AG04450 (cell line): ENCODE measurements around the gene ANAPC7. TPM values are rescaled to one million over a fixed set of nuclear protein-coding genes. Genes with fewer than 3 reads are reported as not detected.
"Not testable (repeated sequence)": the region's sequence is repeated elsewhere in the genome, so short reads cannot be mapped to it uniquely, and the experiment has no call there.

ENCODE experiments used
- CTCF ChIA-PET: fragments of 300-600, 350-600 bp; formaldehyde crosslinking; extraction: SDS; loops from one replicate; lab custom pipeline; 2022; ENCODE audit warnings: antibody characterized with exemption, inconsistent platforms; lab: Charles Lee
- POLR2A ChIA-PET: fragments of 350-600 bp; formaldehyde crosslinking; extraction: SDS; loops from one replicate; lab custom pipeline; 2021; ENCODE audit warnings: antibody characterized with exemption, inconsistent platforms; lab: Yijun Ruan, JAX
- DNase-seq: peaks from one replicate; pipeline ENCODE4 v3.0.0-alpha.2; 2011; ENCODE audit warnings: low read depth, low spot score
- H3K27ac ChIP-seq: one replicate; pipeline ENCODE4 v1.5.1; 2012; ENCODE audit warnings: low read depth, low read length, control low read depth
- H3K27me3 ChIP-seq: one replicate; pipeline ENCODE4 v1.6.0; 2012; ENCODE audit warnings: low read length; ENCODE audit not compliant: control insufficient read depth, insufficient read depth
- H3K4me3 ChIP-seq: 2 replicates; pipeline ENCODE4 v1.5.1; 2011; ENCODE audit warnings: mild to moderate bottlenecking, low read depth, low read length, control low read depth
- H3K9me3 ChIP-seq: 2 replicates; pipeline ENCODE4 v1.5.1; 2012; ENCODE audit warnings: low read length; ENCODE audit not compliant: control insufficient read depth, insufficient read depth
- polyA plus RNA-seq: library from polyadenylated mRNA; depleted of rRNA; stranded (reverse); fragments of >200 nt; gene quantifications from 2 replicates; pipeline ENCODE4 v1.2.3, GENCODE V29; 2011
- TF ChIP-seq, protein P1 (sequence below): IDR thresholded peaks from 2 replicates; pipeline ENCODE4 v1.5.1; 2011; ENCODE audit warnings: low read depth, low read length, control low read depth, inconsistent platforms

The ANAPC7 gene
- polyA plus RNA-seq, 1 experiment: 58.8 TPM

DNA sequence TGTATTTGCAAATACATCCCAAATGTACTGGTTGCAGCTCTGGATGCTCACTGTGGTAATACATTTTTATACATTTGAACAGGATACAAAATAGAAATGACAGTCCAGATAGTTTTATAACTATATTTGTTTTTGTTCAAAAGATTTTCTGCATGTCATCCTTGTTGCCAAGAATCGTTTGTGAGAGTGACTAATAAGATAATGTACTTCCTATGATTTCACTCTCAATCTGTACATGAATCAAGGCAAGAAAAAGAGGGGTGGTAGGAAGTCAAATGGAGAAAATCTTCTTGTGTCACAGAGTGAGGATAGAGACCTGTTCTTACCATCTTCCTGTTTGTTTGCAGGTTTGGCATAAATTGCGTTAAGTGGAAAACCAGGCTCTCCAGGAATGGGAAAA, 32.7 kb upstream of the ANAPC7 start:
- H3K9me3 ChIP-seq: no peaks in the 10 kb centered on the region
- TF ChIP-seq, protein P1, sequence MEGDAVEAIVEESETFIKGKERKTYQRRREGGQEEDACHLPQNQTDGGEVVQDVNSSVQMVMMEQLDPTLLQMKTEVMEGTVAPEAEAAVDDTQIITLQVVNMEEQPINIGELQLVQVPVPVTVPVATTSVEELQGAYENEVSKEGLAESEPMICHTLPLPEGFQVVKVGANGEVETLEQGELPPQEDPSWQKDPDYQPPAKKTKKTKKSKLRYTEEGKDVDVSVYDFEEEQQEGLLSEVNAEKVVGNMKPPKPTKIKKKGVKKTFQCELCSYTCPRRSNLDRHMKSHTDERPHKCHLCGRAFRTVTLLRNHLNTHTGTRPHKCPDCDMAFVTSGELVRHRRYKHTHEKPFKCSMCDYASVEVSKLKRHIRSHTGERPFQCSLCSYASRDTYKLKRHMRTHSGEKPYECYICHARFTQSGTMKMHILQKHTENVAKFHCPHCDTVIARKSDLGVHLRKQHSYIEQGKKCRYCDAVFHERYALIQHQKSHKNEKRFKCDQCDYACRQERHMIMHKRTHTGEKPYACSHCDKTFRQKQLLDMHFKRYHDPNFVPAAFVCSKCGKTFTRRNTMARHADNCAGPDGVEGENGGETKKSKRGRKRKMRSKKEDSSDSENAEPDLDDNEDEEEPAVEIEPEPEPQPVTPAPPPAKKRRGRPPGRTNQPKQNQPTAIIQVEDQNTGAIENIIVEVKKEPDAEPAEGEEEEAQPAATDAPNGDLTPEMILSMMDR: no peak
- H3K27ac ChIP-seq: no peak overlapping the region
- no peaks in the 10 kb centered on the region for H3K27me3 ChIP-seq
- no peak overlapping the region for H3K4me3 ChIP-seq
- ChIA-PET CTCF (no interaction called here), POLR2A (no interaction called here)
- no peak for DNase-seq

GRCh38 chr12:110431957-110432587, 28.6 kb upstream of the ANAPC7 start:
- ChIA-PET CTCF (interaction anchor here (0.5 to 2.8 kb wide), 73 partner anchors 8 to 706 kb away, joined by 3 to 79 read pairs (median 5); partner anchors contain the start of genes ARPC3, FAM216A, GPN3 and IFT81), POLR2A (interaction anchor here (0.7 to 1.5 kb wide), 9 partner anchors 12 to 444 kb away, joined by 3 to 8 read pairs (median 5); partner anchors contain the start of genes ARPC3 and GPN3)
- H3K27me3 ChIP-seq: no peaks in the 10 kb centered on the region
- H3K27ac ChIP-seq: no peak overlapping the region
- H3K4me3 ChIP-seq: no peak overlapping the region
- H3K9me3 ChIP-seq: no peaks in the 10 kb centered on the region
- no peak for DNase-seq
- TF ChIP-seq, protein P1: no peak

DNA sequence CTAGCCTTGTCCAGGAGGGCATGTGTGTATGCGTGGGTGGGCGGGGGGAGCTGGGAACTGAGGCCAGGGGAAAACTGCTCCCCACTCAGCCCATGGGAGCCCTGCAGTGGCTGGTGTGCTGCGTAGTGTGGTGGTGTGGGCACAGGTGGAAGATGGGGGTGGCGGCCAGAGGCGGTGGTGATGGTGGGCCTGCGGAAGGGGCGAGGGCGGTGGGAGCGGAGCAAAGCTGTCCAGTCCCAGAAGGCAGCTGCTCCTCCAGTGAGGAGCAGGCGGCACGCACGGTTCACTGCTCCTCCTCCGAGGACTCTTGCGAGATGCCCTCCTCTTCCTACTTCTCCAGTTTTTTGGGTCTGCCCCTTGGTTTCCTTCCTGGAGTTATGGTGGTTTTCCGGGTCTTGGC, 26.2 kb upstream of the ANAPC7 start:
- H3K27ac ChIP-seq, H3K4me3 ChIP-seq, H3K27me3 ChIP-seq, H3K9me3 ChIP-seq, DNase-seq, POLR2A ChIA-PET: not testable (repeated sequence)
- CTCF ChIA-PET: interaction anchor here (0.7 to 2.8 kb wide), 2 partner anchors 327 to 449 kb away, joined by 7 to 79 read pairs; no protein-coding TSS in a partner anchor

DNA sequence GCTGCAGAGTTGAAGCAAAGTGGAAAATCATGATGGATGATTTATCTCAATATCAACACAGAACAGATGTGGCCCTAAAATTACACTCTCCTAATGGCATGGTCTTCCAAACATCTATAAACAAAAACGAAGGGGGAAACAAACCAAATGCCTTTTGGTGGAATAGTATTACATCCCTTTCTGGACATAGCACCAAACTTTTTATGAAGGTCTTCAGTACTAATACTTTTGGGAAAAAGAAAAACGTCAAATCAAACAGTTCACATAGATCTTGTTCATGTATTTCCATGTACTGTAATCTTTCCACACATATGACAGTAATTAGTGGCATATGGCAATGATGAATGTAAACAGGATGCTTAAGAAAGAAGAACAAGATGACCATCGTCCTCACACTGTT, 22.9 kb upstream of the ANAPC7 start:
- no peaks in the 10 kb centered on the region for H3K9me3 ChIP-seq
- CTCF ChIA-PET: no interaction called here
- H3K4me3 ChIP-seq: no peak overlapping the region
- POLR2A ChIA-PET: no interaction called here
- H3K27me3 ChIP-seq: no peaks in the 10 kb centered on the region
- TF ChIP-seq, protein P1: no peak
- DNase-seq: no peak
- H3K27ac ChIP-seq: no peak overlapping the region

DNA sequence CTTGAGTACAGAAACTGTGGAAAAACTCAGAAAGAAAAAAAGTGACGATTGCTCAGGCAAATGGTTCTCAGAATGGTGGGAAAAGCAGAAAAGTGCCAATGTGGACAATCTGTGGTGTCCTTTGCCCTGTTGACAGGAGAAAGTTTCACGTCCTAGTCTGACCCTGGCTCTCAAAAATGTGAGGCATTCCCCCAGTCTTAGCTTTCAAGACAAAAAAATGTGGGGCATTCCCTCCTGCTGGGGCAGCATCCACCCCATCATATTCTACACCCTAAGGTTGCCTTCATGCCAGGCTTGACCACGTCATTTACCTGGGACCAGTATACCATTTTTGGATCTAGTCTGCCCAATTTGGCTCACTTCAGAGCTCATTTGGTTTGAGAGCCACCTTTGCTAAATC, 20.7 kb upstream of the ANAPC7 start:
- no peak overlapping the region for H3K4me3 ChIP-seq
- H3K9me3 ChIP-seq: no peaks in the 10 kb centered on the region
- ChIA-PET POLR2A (no interaction called here), CTCF (no interaction called here)
- H3K27me3 ChIP-seq: no peaks in the 10 kb centered on the region
- DNase-seq: no peak
- H3K27ac ChIP-seq: no peak overlapping the region
- TF ChIP-seq, protein P1: no peak
